ENCODE results near the gene LRRC43.
A peak's percentile ranks its signal among the peaks of the same experiment; 100 is the strongest.

The LRRC43 gene

GRCh38 chr12:122227341-122227740 lies 44.4 kb downstream of the LRRC43 start:
- DNase-seq = peak; percentile 60

GRCh38 chr12:122228092-122228491 lies 45.2 kb downstream of the LRRC43 start:
- no peak for DNase-seq

DNA sequence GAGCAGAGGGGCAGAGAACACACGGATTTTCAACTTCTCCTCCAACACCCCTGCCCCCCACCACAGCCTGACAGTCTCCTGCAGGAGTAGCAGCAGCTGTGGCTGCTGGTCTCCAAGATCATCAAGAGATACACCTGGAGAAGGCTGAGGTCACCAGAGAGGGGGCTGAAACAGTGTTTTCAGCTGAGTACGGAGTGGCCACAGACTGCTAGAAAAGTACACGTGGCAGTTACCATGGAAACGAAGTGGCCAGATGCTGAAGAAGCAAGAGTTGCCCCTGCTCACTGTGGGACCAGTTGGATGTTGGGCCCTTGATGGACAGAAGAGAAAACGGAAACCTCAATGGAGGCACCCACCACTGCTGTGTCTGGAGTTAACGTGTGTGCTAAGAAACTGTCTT lies 47.9 kb downstream of the LRRC43 start:
- no peak for DNase-seq

GRCh38 chr12:122232691-122233090 lies 49.8 kb downstream of the LRRC43 start:
- DNase-seq = no peak

- DNase-seq = no peak
Measured at GRCh38 chr12:122235741-122236140, 52.8 kb downstream of the LRRC43 start.

DNA sequence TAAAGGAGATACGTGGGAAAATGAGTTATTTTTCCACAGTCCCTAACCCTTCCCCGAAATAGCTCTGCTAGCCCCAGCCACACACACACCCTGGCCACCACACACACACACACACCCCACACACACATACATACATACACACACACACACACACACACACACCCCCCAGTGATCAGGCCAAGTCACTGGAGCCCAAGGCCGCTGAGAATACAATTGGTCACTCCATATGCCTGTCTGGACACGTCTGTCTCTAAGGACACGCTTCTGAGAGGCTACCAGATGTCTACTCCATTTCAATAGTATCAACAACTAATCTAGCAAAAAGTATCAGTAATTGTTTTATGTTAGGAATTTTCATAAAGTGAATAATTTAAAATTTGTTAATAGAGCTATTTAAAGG lies 55.9 kb downstream of the LRRC43 start:
- no peak for DNase-seq

GRCh38 chr12:122243965-122244364 lies 61.0 kb downstream of the LRRC43 start:
- no peak for DNase-seq

DNA sequence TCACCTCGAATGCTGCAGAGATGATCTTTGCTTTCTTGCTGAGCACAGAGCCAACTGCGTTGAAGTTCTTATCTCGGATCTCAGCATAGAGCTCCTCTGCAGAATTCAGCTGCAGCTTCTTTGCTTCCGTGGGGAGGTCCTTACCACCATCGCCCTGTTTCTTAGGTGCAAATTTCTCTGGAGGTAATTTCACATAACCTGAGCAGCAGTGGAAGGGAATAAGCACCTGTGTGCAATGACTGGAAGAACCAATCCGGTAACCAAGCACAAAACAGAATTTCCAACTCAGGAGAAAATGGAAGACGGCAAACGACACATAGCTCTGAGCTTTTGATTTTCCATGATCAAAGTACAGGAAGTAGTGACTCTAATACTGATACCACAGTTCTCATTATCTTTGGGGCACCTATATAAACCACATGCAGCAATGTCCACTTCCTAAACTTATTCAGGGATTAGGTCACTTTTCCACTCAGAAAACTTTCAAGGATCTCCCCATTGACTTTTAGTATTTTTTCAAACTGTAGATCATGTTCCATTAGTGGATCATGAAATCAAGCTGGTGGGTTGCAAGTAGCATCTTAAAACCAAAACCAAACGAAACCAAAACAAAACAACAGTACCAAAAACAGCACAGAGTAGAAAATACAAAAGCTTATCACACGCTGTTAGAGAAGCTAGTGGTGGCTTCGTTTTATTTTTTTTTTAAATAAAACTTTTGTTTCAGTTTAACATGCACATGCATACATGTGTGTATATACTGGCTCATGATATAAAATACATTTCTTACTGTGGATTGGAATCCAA lies 61.8 kb downstream of the LRRC43 start:
- no peak for DNase-seq

DNA sequence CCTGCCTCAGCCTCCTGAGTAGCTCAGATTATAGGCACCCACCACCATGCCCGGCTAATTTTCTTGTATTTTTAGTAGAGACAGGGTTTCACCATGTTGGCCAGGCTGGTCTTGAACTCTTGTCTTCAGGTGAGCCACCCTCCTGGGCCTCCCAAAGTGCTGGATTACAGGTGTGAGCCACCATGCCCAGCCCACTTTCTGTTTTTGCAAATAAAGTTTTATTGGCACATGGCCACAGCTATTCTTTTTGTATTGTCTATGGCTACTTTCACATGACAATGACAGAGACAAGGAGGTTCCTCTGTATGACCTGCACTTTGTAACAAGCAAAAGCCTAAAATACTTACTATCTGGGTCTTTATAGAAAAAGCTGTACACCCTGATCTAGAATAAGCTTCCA lies 62.6 kb downstream of the LRRC43 start:
- no peak for DNase-seq

- DNase-seq = no peak
Measured at GRCh38 chr12:122250047-122250446, 67.1 kb downstream of the LRRC43 start.

DNA sequence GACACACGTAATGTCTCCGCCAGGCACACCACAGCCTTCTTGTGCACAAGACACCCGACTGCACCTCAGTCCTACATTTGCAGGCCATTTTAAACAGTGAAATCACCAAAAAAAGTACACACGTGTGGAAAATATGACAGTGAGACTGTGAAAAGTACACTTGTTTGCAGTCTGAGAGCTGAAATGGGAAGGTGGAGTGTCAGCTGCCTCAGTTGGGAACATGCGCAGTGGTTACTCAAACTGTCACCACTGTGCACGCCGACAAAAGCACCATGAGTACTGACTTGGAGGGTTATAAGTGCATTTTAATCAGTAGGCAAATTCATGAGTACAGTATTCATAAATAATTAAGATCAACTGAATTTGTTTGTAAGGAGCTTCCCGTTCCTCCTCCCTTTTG lies 67.6 kb downstream of the LRRC43 start:
- no peak for DNase-seq

All from NCI-H1105 treated with DMSO at 0.1 percent for 48 hours (cell line).